HL-60 (cell line): ENCODE results near the gene MYO5B.

Experiments used
- CTCF ChIP-seq: IDR thresholded peaks from one replicate; pipeline ENCODE4 v1.5.1; 2011; ENCODE audit warnings: low read length, control low read depth, inconsistent platforms; ENCODE audit not compliant: insufficient read depth
- GABPA ChIP-seq: IDR thresholded peaks from 2 replicates; pipeline ENCODE4 v1.6.1; 2012; ENCODE audit warnings: low read depth
- POLR2AphosphoS5 ChIP-seq: IDR thresholded peaks from 2 replicates; pipeline ENCODE4 v1.6.1; 2012; ENCODE audit warnings: low read depth
- REST ChIP-seq: IDR thresholded peaks from 2 replicates; pipeline ENCODE4 v1.6.1; 2012; ENCODE audit warnings: low read depth; ENCODE audit not compliant: insufficient replicate concordance
- SPI1 ChIP-seq: IDR thresholded peaks from 2 replicates; pipeline ENCODE4 v1.6.1; 2012; ENCODE audit warnings: low read depth, mild to moderate bottlenecking, borderline replicate concordance

GRCh38 chr18:50166901-50167300 is 28.0 kb downstream of the MYO5B start:
- TF ChIP-seq POLR2AphosphoS5 (no peak), CTCF (no peak), GABPA (no peak), REST (no peak), SPI1 (no peak)
